ENCODE results near the gene ZNHIT3. TPM values are rescaled to one million over a fixed set of nuclear protein-coding genes. Genes with fewer than 3 reads are reported as not detected.

ZNHIT3 gene
- total and polyA plus RNA-seq, 2 experiments from 2014 or later, result 50.5 to 128 TPM

DNA sequence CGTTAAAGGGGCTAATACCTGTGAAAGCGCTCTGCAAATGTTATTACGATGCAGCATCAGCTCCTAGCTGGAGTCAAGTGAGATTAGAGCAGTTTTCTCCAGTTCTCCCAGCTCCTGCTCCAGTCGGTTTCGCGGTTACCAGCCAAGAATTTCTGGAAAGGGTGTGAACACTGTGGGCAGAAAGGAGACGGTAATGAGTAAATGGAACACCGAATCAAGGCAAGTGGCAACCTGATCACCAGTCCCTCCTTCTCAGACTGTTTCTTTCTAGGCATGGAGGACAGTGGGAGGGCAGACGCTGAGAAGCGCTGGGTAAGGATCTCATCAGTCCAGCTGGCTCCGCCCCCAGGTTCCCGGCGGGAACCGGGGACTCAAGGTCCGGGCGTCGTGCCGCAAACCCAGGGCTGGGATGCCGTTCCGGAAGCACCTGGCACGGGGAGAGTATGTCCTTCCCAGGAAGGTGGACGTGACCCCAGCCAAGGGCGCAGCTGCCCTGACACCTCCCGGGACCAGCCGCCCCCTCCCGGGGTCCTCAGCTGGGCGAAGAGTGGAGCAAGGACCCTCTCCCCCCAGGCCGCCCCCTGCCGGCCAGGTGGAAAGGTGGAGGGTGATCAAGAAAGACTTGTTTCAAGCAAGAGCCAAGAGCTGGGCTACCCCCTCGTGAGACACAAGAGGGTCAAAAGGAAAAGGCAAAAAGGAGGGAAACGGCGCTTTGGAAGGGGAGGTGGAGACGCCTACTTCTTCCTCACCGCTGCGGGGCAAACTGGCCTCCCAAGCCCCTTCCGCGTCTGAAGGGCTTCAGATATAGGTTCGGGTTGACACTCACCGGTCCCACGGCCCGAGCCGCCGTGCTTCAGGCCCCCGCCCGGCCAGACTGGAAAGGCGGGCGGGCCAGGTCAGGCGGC is 47.7 kb downstream of the ZNHIT3 start:
- TF ChIP-seq ZNF114 (CRISPR knock-in tag; IDR thresholded peaks at IDR 0.05), result no peak
- TF ChIP-seq, protein P1, sequence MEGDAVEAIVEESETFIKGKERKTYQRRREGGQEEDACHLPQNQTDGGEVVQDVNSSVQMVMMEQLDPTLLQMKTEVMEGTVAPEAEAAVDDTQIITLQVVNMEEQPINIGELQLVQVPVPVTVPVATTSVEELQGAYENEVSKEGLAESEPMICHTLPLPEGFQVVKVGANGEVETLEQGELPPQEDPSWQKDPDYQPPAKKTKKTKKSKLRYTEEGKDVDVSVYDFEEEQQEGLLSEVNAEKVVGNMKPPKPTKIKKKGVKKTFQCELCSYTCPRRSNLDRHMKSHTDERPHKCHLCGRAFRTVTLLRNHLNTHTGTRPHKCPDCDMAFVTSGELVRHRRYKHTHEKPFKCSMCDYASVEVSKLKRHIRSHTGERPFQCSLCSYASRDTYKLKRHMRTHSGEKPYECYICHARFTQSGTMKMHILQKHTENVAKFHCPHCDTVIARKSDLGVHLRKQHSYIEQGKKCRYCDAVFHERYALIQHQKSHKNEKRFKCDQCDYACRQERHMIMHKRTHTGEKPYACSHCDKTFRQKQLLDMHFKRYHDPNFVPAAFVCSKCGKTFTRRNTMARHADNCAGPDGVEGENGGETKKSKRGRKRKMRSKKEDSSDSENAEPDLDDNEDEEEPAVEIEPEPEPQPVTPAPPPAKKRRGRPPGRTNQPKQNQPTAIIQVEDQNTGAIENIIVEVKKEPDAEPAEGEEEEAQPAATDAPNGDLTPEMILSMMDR (conservative IDR thresholded peaks at IDR 0.05; ENCODE audit: low read depth in 2 of 2), result peak; percentile 65 to 82
- no peak for TF ChIP-seq CREB1 (CRISPR knock-in tag; IDR thresholded peaks at IDR 0.05; ENCODE audit: low read depth)
- TF ChIP-seq, protein P2, sequence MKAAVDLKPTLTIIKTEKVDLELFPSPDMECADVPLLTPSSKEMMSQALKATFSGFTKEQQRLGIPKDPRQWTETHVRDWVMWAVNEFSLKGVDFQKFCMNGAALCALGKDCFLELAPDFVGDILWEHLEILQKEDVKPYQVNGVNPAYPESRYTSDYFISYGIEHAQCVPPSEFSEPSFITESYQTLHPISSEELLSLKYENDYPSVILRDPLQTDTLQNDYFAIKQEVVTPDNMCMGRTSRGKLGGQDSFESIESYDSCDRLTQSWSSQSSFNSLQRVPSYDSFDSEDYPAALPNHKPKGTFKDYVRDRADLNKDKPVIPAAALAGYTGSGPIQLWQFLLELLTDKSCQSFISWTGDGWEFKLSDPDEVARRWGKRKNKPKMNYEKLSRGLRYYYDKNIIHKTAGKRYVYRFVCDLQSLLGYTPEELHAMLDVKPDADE (IDR thresholded peaks at IDR 0.05), result no peak
- no peak for TF ChIP-seq NANOG (IDR thresholded peaks at IDR 0.05; ENCODE audit: borderline replicate concordance)
- TF ChIP-seq REST (IDR thresholded peaks at IDR 0.05; ENCODE audit: unreplicated experiment), result no peak
- no peak for TF ChIP-seq JUNB (IDR thresholded peaks at IDR 0.05; ENCODE audit: unreplicated experiment)
- no peak for TF ChIP-seq EZH2phosphoT487 (IDR thresholded peaks at IDR 0.05; ENCODE audit: unreplicated experiment)
- H3K9me3 Mint-ChIP-seq, result peaks cover 10% of the 10 kb centered on the region; the same call in 2 of the 3 replicates
- peak overlapping the region; percentile 88 for H2AFZ ChIP-seq
- H4K20me1 ChIP-seq (replicated peaks; ENCODE audit: insufficient read depth), result peaks cover 15% of the 10 kb centered on the region
- H3K4me1 Mint-ChIP-seq, result peaks cover 17% of the 10 kb centered on the region
- peak overlapping the region; percentile 99 for H3K27ac Mint-ChIP-seq
- peaks cover 29% of the 10 kb centered on the region for H3F3A ChIP-seq (replicated peaks; ENCODE audit: low read depth)
- H3K9me2 ChIP-seq (ENCODE audit: insufficient read depth), result no peaks in the 10 kb centered on the region
- H3K36me3 Mint-ChIP-seq (ENCODE audit: low read depth), result peaks cover 77% of the 10 kb centered on the region
- peaks cover 14% of the 10 kb centered on the region for H3K27me3 Mint-ChIP-seq (ENCODE audit: insufficient read depth, low read depth, poor library complexity)
- H3K27ac ChIP-seq (ENCODE audit: low read depth), result peak overlapping the region; percentile 99
- ATAC-seq (peak; percentile 65), DNase-seq (ENCODE audit: low spot score) (peak; percentile 92)
- H3K4me2 ChIP-seq, result peak overlapping the region; percentile 98
- peaks cover 50% of the 10 kb centered on the region for H3K36me3 ChIP-seq (ENCODE audit: insufficient read depth)
- peaks cover 60% of the 10 kb centered on the region for H3K79me2 ChIP-seq (replicated peaks; ENCODE audit: insufficient read depth)
- peaks cover 11% of the 10 kb centered on the region for H3K4me1 ChIP-seq (ENCODE audit: insufficient read depth)
- H3K27me3 ChIP-seq (ENCODE audit: insufficient read depth), result no peaks in the 10 kb centered on the region
- H3K4me3 Mint-ChIP-seq, result peak overlapping the region; percentile 99
- peak overlapping the region; percentile 96 for H3K4me3 ChIP-seq
